Smooth muscle cell of trachea (primary cell): ENCODE measurements around the gene GSTCD. TPM values are rescaled to one million over a fixed set of nuclear protein-coding genes. Genes with fewer than 3 reads are reported as not detected.

Experiments used
- total RNA-seq: library from RNA; depleted of rRNA; stranded (reverse); fragments of >200 nt; gene quantifications from 2 replicates; pipeline ENCODE4 v1.2.1, GENCODE V29; 2014

GSTCD gene, protein sequence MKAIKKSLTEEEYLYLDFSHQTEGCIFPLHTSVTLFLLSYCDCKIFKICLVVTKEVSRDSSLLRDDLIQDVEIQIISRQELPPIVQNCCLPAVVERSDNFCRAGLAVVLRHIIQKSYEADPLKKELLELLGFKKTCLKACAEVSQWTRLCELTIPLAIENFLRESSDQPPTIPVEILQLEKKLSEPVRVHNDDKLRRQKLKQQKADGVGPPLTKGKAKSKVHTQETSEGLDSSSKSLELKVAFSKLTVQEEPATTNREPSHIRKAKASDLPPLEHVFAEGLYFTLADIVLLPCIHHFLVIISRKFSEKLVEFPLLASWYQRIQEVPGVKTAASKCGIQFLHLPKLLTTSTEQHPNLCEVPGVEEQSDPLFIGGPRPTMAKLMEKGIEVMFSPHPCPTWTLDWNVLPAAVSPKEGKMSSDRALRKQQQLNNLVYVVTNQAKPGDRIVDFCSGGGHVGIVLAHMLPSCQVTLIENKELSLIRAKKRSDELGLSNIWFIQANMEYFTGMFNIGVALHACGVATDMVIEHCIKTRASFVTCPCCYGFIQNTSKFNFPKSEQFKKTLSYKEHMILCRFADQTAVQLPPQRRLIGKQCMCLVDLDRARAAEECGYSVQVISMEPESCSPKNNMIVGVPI
- 10.9 and 17.6 TPM in 2 replicates for total RNA-seq

GRCh38 chr4:105708181-105709080, at the start of gene GSTCD, which contains the start of gene INTS12:
GSTCD (plus strand) TSS chr4:105708784; CDS start chr4:105717614, 8,830 bp downstream.
INTS12 (minus strand) TSS chr4:105708689; CDS start chr4:105700005, 8,684 bp downstream.

DNA sequence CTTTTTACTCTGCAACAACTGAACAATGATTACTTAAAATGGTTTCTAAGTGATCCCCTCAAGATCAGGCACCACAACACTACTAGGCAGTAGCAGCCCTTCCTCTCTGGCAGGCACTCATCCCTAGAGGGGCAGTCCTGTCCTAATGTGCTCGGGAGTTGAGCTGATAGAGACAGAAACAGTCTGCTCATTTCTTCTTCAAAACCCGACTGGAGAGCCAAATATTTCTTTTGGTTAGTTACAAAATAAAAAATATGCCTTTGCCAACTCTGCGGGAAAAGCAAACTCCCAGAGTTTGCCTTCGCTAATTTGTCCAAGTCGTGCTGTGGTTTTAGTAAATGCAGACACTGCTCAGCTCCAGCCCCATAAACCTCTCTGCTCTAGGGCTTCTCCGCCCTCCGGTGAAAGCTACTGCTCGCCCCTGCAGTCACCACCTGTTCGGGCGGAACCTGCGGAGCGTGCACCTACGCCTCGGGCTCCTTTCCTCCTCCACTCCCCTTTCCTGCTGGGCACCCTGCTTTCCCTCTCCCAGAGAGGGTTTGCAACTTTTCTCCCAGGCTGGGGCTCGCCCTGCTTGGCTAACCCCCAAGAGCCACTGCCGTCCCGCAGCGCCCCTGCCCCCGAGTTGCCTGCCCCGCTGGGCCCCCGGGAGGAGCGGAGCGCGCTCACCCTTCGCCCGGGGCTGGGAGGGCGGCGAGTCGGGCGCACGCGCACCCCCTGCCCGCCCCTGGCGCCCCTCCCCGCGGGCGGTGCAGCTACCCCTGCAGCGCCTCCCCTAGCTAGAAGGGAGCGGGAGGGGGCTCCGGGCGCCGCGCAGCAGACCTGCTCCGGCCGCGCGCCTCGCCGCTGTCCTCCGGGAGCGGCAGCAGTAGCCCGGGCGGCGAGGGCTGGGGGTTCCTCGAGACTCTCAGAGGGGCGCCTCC, 186.3 kb downstream of the GSTCD start, which contains the start of gene NPNT:
Gene NPNT (plus strand): TSS at position 812 of the 923 bp plus-strand sequence. CDS start 182 bp downstream, outside the sequence.

Other genes with a start within 250 kb of the GSTCD start
- gene PPA2, start 234.7 kb upstream of the GSTCD start, total RNA-seq, result 96.1 and 101 TPM in 2 replicates
- 0.17 TPM in 1 of 2 replicates, not detected in the other for gene ARHGEF38, start 156.2 kb upstream of the GSTCD start, total RNA-seq
- 20.8 and 20.9 TPM in 2 replicates for gene INTS12, start 95 bp upstream of the GSTCD start, total RNA-seq
- gene NPNT, start 186.7 kb downstream of the GSTCD start, total RNA-seq, result 0.29 and 1.5 TPM in 2 replicates